Type B pancreatic cell (in vitro differentiated cells): ENCODE data around the gene GRIN2C. TPM values are rescaled to one million over a fixed set of nuclear protein-coding genes. Genes with fewer than 3 reads are reported as not detected.

ENCODE experiments used
- DNase-seq: peaks from one replicate; pipeline ENCODE4 v3.0.0; 2021; ENCODE audit warnings: mixed read lengths; ENCODE audit not compliant: unreplicated experiment; ENCODE audit errors: extremely low spot score
- H3K27ac Mint-ChIP-seq: 2 replicates; pipeline ENCODE4 v1.8.0; 2021; ENCODE audit warnings: mild to moderate bottlenecking, mixed read lengths
- H3K27me3 Mint-ChIP-seq: 2 replicates; pipeline ENCODE4 v1.8.0; 2021; ENCODE audit warnings: mixed read lengths
- H3K36me3 Mint-ChIP-seq: 2 replicates; pipeline ENCODE4 v1.8.0; 2021; ENCODE audit warnings: mixed read lengths
- H3K4me1 Mint-ChIP-seq: one replicate; pipeline ENCODE4 v1.8.0; 2021; ENCODE audit warnings: mixed read lengths; ENCODE audit not compliant: unreplicated experiment
- H3K4me3 Mint-ChIP-seq: 2 replicates; pipeline ENCODE4 v1.8.0; 2021; ENCODE audit warnings: mild to moderate bottlenecking, mixed read lengths
- H3K9me3 Mint-ChIP-seq: 2 replicates; pipeline ENCODE4 v1.8.0; 2021; ENCODE audit warnings: mixed read lengths
- total RNA-seq: library from RNA; stranded (reverse); gene quantifications from 2 replicates; pipeline ENCODE4 v1.2.1, GENCODE V29; 2021; ENCODE audit warnings: low replicate concordance
- TF ChIP-seq, protein P1 (sequence below): fragments of 200-600 bp; sonication (generic); conservative IDR thresholded peaks from 2 replicates; pipeline ENCODE4 v1.5.0; 2021; ENCODE audit warnings: antibody characterized with exemption, mild to moderate bottlenecking

GRIN2C gene
- total RNA-seq, 1 donor from 2014 or later = 0.72 TPM

DNA sequence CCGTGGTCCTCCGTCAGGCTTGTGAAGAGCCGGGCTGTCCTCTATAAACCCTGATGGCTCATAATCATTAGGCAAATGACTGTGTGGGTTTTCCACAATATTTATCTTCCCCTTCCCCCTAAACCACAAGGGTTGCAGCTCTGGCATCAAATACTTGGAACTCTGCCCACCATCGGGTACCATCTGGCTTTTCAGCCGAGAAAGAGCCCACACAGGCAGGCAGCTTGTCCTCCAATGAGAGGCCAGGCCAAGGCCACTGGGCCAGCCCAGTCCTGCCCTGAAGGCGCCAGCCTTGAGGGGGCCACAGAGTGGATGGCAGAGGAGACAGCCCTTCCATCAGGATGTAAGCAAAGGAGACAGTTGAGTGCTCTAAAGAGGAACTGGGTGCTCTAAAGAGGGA is 51.8 kb downstream of the GRIN2C start:
- Mint-ChIP-seq H3K9me3 (no peaks in the 10 kb centered on the region), H3K27me3 (no peaks in the 10 kb centered on the region), H3K27ac (no peak overlapping the region), H3K4me1 (peaks cover 10% of the 10 kb centered on the region), H3K36me3 (peaks cover 4% of the 10 kb centered on the region), H3K4me3 (no peak overlapping the region)
- TF ChIP-seq, protein P1, sequence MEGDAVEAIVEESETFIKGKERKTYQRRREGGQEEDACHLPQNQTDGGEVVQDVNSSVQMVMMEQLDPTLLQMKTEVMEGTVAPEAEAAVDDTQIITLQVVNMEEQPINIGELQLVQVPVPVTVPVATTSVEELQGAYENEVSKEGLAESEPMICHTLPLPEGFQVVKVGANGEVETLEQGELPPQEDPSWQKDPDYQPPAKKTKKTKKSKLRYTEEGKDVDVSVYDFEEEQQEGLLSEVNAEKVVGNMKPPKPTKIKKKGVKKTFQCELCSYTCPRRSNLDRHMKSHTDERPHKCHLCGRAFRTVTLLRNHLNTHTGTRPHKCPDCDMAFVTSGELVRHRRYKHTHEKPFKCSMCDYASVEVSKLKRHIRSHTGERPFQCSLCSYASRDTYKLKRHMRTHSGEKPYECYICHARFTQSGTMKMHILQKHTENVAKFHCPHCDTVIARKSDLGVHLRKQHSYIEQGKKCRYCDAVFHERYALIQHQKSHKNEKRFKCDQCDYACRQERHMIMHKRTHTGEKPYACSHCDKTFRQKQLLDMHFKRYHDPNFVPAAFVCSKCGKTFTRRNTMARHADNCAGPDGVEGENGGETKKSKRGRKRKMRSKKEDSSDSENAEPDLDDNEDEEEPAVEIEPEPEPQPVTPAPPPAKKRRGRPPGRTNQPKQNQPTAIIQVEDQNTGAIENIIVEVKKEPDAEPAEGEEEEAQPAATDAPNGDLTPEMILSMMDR = no peak
- no peak for DNase-seq

DNA sequence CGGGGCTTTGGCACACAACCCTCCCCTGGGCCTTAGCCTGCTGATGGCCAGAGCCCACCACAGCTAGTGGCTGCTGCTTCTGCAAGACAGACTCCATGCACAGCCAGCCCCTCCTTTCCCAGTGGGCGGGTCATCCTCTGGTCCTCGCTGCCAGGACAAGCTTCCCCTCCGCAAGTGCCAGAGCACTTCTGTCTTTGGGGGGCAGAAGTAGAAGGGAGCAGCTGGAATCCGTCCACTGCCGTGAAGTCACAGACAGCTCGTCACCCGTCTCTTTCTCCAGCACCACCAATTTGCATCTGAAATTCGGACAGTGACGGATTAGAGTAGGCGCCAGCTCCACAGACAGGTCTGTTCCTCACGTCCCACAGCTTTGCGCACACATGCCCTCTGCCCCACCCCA is 52.2 kb downstream of the GRIN2C start:
- H3K27ac Mint-ChIP-seq = no peak overlapping the region
- H3K4me3 Mint-ChIP-seq = no peak overlapping the region

DNA sequence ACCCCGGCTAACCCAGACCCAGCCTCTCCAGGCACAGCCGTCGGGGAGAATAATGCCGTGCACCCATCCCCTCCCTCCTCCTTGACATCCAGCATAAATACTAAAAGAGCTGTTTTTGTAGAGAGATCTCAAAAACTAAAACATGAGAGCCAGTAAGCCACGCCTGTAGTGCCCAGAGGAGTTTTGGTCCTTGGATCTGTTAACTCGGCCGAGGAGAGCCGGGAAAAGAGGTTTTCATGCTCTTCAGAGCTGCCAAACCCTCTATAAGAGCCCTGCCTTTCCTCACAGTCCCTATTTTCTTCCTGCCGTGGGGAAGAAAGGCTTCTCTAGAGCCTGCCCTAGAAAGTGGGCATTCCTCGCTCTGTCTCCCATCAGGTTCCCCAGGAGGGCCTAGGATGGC is 53.4 kb downstream of the GRIN2C start:
- Mint-ChIP-seq H3K4me3 (no peak overlapping the region), H3K9me3 (no peaks in the 10 kb centered on the region), H3K4me1 (no peaks in the 10 kb centered on the region), H3K36me3 (peaks cover 4% of the 10 kb centered on the region), H3K27ac (no peak overlapping the region), H3K27me3 (no peaks in the 10 kb centered on the region)
- DNase-seq = no peak
- TF ChIP-seq, protein P1 = no peak

More for the DNA sequence above, 52.2 kb downstream of the GRIN2C start:
- Mint-ChIP-seq H3K27me3 (no peaks in the 10 kb centered on the region), H3K4me1 (peaks cover 6% of the 10 kb centered on the region), H3K9me3 (no peaks in the 10 kb centered on the region), H3K36me3 (peaks cover 4% of the 10 kb centered on the region)
- DNase-seq = no peak
- TF ChIP-seq, protein P1 = no peak

DNA sequence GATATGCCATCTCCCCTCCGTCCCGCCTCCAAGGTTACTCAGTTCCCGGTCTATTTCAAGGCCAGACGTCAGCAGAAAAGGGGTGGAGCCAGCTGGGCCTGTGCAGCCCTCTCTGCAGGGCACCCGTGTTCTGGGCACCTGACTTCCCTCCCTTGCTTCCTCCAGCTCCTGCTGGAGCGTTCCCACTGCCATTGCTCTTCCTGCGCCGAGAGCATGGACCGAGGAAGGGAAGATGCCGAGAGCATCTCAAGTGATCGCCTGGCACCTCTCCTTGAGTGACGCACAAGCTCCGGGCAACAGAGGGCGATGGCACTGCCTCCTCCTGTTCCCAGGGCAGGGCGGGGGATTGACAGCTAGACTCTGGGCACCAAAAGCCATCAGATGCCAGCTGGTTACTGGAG is 54.1 kb downstream of the GRIN2C start:
- no peaks in the 10 kb centered on the region for H3K9me3 Mint-ChIP-seq
- no peak overlapping the region for H3K4me3 Mint-ChIP-seq
- DNase-seq = no peak
- TF ChIP-seq, protein P1 = no peak
- H3K36me3 Mint-ChIP-seq = peaks cover 4% of the 10 kb centered on the region
- no peaks in the 10 kb centered on the region for H3K27me3 Mint-ChIP-seq
- H3K4me1 Mint-ChIP-seq = no peaks in the 10 kb centered on the region
- H3K27ac Mint-ChIP-seq = no peak overlapping the region

DNA sequence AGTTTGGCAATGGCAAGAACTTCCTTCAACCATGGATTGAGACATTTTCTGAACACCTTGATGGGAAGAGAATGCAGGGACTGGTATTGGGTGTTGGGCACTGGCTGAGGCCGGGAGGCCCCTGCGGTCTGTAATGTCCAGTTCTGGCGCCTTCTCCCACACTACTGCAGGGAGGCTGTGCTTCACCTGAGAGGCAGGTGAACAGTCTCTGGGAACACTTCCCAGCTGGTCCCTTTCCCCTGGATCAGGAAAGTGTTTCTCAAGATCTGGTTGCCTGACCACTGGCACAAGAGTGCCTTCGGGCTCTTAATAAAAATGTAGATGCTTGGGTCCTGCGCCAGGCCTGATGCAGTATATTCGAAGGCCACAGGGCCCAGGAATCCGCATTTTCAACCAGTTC is 55.0 kb downstream of the GRIN2C start:
- Mint-ChIP-seq H3K27me3 (no peaks in the 10 kb centered on the region), H3K9me3 (no peaks in the 10 kb centered on the region), H3K4me3 (no peak overlapping the region), H3K27ac (no peak overlapping the region), H3K36me3 (no peaks in the 10 kb centered on the region), H3K4me1 (no peaks in the 10 kb centered on the region)
- TF ChIP-seq, protein P1 = no peak
- no peak for DNase-seq

DNA sequence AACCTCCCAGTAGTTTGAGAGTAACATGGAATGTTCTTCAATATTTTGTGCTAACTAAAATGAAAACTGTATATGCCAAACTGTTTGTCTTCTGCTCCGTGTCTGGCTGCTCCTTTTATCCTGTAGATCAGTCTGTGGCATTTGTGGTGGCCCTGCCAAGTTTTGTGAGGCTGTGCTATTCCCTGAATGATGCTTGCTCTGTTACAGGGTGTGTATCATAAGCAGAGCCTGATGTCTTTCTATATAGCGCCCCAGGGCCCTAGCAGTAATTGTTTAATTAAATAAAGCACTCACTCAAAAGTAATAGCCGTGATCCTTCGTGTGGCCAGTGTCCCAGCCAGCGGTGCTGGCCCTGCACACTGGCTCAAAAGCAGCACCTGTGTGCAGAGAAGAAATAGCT is 55.7 kb downstream of the GRIN2C start:
- Mint-ChIP-seq H3K4me1 (peaks cover under 1% of the 10 kb centered on the region), H3K36me3 (no peaks in the 10 kb centered on the region), H3K9me3 (no peaks in the 10 kb centered on the region), H3K4me3 (no peak overlapping the region), H3K27ac (no peak overlapping the region), H3K27me3 (no peaks in the 10 kb centered on the region)
- no peak for DNase-seq
- TF ChIP-seq, protein P1 = no peak
